Jurkat, Clone E6-1 (cell line): ENCODE results near the gene PRR36. TPM values are rescaled to one million over a fixed set of nuclear protein-coding genes. Genes with fewer than 3 reads are reported as not detected.
"Not testable (repeated sequence)": the region's sequence is repeated elsewhere in the genome, so short reads cannot be mapped to it uniquely, and the experiment has no call there.

Source experiments
- DNase-seq: peaks from one replicate; pipeline ENCODE4 v3.0.0-alpha.2; 2011; ENCODE audit warnings: low read depth, low spot score
- H3K4me3 ChIP-seq: 2 replicates; pipeline ENCODE4 v1.5.1; 2011; ENCODE audit warnings: mild to moderate bottlenecking, low read length, control low read depth, moderate library complexity
- polyA plus RNA-seq: library from polyadenylated mRNA; unstranded; fragments of >200 nt; gene quantifications from one replicate; pipeline ENCODE4 v1.2.1, GENCODE V29; 2012; ENCODE audit warnings: missing spikeins; ENCODE audit not compliant: insufficient read length, insufficient read depth

The PRR36 gene
- 9.4 TPM for polyA plus RNA-seq

- H3K4me3 ChIP-seq = peak within 1 kb of the TSS; percentile 52
- no peak for DNase-seq
These were observed at the start of gene PRR36 for GRCh38 chr19:7874076-7874896. Gene PRR36, minus strand, starts transcription at chr19:7874390. Its CDS starts 701 bp downstream, at chr19:7873689.

DNA sequence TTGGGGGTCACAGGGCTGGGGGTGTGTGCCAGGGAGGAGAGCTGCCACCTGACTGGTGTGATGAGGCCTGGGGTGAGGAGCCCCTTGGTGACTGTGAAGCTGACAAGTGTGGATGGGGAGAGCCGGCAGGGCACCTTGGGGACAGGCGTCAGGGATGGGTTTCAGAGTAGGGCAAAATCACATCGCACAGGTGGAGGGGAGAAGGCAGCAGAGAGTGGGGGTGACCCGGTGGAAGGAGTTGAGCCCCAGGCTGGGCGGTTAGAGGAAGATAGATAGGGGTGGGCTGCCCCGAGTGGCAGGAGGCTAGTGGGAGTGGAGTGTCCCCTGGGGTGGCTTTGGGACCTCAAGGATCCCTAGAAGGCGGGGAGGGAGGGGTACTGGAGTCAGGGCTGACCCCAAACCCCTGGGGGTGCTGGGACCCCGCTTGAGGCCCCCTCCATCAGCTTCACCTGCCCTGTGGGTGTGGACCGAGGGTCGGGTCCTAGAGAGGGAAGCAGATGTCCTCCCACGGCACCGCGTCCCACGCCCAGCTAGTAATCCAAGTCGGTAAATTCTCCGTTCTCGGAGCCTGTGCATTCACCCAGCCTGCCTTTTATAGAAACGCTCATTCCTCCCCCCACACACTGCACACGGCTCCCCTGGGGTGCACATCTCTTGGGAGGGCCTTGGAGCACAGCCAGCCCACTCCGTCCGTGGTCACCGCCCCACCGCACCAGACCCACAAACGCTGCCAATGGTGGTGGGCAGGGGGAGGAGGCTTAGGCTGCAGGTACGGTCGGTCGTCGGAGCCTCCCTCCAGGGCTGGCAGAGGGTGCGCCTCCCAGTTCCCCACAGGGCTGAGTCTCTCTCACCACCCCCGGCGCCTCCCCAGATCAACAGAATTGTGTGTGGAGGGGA, 49.4 kb upstream of the PRR36 start:
- no peak for DNase-seq
- H3K4me3 ChIP-seq = no peak overlapping the region

GRCh38 chr19:7922836-7923195, 48.6 kb upstream of the PRR36 start:
- H3K4me3 ChIP-seq = no peak overlapping the region
- no peak for DNase-seq

DNA sequence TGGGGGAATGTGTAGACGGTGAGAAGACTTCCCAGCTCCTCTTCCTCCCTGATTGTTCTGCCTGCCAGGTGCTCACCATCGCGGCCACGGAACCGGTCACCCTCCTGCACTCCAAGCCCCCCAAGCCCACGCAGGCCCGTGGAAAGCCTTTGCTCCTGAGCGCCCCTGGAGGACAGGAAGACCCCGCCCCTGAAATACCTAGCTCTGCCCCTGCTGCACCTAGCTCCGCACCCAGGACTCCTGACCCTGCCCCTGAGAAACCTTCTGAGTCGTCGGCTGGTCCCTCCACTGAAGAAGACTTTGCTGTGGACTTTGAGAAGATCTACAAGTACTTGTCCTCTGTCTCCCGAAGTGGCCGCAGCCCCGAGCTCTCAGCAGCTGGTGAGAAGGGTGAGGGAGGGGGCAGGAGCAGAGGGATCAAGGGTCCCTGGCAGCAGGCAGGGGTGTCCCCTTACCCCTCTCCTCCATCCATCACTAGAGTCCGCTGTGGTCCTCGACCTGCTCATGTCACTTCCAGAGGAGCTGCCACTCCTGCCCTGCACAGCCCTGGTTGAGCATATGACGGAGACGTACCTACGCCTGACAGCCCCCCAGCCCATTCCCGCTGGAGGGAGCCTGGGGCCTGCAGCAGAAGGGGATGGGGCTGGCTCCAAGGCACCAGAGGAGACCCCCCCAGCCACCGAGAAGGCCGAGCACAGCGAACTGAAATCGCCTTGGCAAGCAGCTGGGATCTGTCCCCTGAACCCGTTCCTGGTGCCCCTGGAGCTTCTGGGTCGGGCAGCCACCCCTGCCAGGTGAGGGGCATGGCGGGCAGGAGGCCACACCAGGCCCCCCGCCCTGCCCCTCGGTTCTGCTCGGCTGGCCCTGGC, 48.0 kb upstream of the PRR36 start:
- DNase-seq = no peak
- H3K4me3 ChIP-seq = no peak overlapping the region

DNA sequence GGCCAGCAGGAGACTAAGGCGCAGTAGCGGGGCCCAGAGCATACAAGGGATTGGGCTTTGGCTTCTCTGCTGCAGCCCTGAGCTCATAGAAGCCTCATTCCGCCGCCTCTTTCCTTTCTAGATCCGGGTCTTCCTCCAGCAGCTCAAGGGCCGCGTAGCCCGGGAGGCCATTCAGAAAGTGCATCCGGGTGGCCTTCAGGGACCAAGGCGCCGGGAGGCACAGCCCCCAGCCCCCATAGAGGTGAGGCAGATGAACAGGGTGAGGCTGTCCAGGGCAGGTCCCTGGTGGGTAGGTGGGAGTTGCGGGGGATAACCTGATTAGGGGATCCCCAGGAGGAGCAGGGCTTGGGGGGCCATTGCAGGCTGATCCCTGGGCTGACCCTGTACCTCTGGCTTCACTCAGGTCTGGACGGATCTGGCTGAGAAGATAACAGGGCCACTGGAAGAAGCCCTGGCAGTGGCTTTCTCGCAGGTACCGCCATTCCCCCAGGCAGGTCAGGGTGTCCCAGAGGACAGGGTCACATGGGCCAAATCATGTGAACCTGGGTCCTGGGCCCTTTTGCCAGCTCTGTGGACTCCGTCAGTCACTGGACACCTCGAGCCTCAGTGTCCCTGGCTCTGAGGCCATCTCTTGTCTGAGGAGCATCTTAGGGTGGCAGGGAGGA, 47.2 kb upstream of the PRR36 start:
- no peak for DNase-seq
- peak overlapping the region; percentile 55 for H3K4me3 ChIP-seq

- DNase-seq = peak; percentile 89
- H3K4me3 ChIP-seq = peak overlapping the region; percentile 67
These were observed 46.5 kb upstream of the PRR36 start for GRCh38 chr19:7920519-7921301.

DNA sequence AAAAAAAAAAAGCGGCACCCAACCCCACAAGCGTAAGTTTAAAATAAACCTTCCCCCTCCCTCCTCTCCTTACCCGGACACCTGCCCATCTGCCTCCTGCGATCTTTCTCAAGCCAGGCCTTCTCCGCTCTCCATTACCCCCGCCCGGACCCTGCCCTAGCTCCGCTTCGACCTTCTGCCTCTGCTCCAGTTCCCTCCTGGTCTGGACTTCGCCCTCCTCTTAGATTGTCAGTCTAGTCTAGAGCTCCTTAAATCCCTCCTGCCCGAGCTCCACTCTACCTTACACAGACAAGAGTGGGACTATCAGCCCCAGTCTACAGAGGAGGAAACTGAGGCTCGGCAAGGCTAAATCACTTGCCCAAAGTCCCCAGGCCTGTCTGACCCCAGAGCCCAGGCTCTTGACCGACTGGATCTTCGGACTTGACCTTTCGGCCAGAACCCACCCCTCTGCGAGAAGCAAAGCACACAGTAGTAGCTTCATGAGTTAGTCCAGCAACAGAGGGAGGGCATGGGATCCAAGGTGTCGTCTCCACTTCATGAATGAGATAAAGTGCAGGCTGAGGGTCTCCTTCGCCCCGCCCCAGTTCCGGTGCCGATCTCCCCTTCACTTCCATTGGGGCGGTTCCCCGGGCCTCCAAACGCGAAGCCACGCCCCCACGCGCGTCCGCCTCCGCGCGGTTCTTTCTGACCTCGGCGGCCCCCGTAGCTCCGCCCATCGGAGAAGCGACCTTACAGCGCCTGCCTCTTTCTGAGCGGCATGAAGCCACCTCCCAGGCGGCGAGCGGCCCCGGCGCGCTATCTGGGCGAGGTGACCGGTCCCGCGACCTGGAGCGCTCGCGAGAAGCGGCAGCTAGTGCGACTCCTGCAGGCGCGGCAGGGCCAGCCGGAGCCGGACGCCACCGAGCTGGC, 45.7 kb upstream of the PRR36 start, which contains the start of gene SNAPC2:
Gene SNAPC2 (plus strand): TSS at position 729 of the 909 bp plus-strand sequence. CDS start 29 bp downstream, at position 758.
- H3K4me3 ChIP-seq = peak within 1 kb of the TSS; percentile 67
- peak; percentile 93 for DNase-seq

DNA sequence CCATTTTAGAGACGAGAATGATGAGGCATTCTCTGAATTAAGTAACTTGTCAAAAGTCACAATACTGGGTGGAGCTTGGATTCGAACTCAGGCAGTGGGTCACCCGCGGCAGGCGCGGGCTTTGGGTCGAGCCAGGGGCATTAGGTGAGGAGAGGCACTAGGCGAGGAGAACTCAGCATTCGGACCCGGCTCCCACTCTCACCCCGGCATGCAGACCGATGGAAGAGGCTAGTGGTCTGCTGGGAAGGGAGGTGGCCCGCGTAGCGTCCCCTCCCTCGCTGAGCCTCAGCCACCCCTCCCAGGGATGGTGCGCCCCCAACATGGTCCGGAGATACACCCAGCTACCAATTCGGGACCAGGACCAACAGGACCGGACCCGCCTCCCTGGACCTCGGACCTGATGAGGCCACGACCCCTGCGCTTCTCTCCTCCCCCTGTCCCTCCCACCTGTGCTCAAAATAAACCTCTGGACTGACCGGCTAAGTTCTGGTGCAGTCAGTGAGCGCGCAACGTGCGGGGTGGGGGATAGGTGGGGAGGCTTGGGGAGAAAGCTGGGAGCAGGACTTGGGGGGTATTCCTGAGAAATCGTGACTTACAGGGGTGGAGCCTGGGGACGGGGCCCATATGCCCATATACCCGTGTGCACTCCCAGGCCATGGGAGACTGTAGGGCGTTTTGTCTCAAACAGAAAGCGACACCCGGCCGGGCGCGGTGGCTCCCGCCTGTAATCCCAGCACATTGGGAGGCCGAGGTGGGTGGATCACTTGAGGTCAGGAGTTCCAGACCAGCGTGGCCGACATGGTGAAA, 44.6 kb upstream of the PRR36 start:
- DNase-seq = no peak
- no peak overlapping the region for H3K4me3 ChIP-seq

DNA sequence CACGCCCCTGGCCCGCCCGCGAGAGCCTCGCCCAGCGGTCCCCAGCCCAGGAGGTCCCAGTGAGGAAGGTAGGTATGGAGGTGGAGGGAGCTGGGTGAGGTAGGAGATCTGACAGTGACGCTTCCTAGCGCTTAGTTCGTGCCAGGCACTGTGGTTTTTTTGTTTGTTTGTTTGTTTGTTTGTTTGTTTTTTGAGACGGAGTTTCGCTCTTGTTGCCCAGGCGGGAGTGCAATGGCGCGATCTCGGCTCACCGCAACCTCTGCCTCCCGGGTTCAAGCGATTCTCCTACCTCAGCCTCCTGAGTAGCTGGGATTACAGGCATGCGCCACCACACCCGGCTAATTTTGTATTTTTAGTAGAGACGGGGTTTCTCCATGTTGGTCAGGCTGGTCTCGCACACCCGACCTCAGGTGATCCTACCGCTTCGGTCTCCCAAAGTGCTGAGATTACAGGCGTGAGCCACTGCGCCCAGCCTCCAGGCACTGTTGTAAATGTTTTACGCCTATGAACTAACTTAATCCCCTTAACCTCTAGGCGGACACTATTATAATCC, 43.9 kb upstream of the PRR36 start:
- not testable (repeated sequence) for H3K4me3 ChIP-seq, DNase-seq

- DNase-seq = no peak
- H3K4me3 ChIP-seq = no peak overlapping the region
These were observed 43.3 kb upstream of the PRR36 start for GRCh38 chr19:7917267-7918061.

GRCh38 chr19:7916955-7917266, 42.7 kb upstream of the PRR36 start:
- H3K4me3 ChIP-seq = 0 out of 2 replicates have a peak overlapping the region, but pooled peaks have one; percentile 23
- DNase-seq = no peak

GRCh38 chr19:7916103-7916954, 42.1 kb upstream of the PRR36 start:
- peak; percentile 41 for DNase-seq
- H3K4me3 ChIP-seq = peak overlapping the region; percentile 54

- H3K4me3 ChIP-seq = peak overlapping the region; percentile 54
These were observed 41.3 kb upstream of the PRR36 start for GRCh38 chr19:7915250-7916102.

More at GRCh38 chr19:7915250-7916102, 41.3 kb upstream of the PRR36 start:
- no peak for DNase-seq
